ENCODE results near the gene NAALADL2. TPM values are rescaled to one million over a fixed set of nuclear protein-coding genes. Genes with fewer than 3 reads are reported as not detected.

The NAALADL2 gene
- total and polyA plus RNA-seq, 2 donors (not counting 3 experiments of a cell fraction or from before 2014, with no cell fraction given), result 1.1 to 4.0 TPM

- DNase-seq (ENCODE audit: low read depth, low spot score) (no peak), FAIRE-seq (no peak)
- H3K9ac ChIP-seq (replicated peaks; ENCODE audit: extremely low read depth, insufficient read depth, low read length), result no peak overlapping the region
- no TSS peak for BruUV-seq (replicated peaks)
- H3K79me2 ChIP-seq (ENCODE audit: control insufficient read depth, insufficient read depth, low read length), result no peaks in the 10 kb centered on the region
- dilution Hi-C loops (cut with MboI; ENCODE audit: extremely low pct_ligation_motif_present, low sequenced_read_pairs), result no loop called here
- CTCF ChIA-PET, result no interaction called here
- no peaks in the 10 kb centered on the region for H3K9me3 ChIP-seq (replicated peaks; ENCODE audit: control insufficient read depth, insufficient read depth, low read length)
- no peak overlapping the region for H2AFZ ChIP-seq (ENCODE audit: low read depth, low read length)
- H3K4me3 ChIP-seq (replicated peaks in 1 of 3; ENCODE audit: insufficient read depth in 1 of 3, low read depth in 1 of 3, low read length in 3 of 3), result no peak overlapping the region
- POLR2A ChIA-PET, result no interaction called here
- H3K4me2 ChIP-seq (ENCODE audit: insufficient read depth, low read length), result no peak overlapping the region
- no peaks in the 10 kb centered on the region for H3K27me3 ChIP-seq (ENCODE audit: control insufficient read depth in 2 of 2, insufficient read depth in 2 of 2, low read length in 2 of 2)
- H3K27ac ChIP-seq (ENCODE audit: insufficient read depth, low read depth, low read length), result no peak overlapping the region
- no peak for TF ChIP-seq EZH2 (IDR thresholded peaks at IDR 0.05; ENCODE audit: borderline replicate concordance, low read depth, low read length, severe bottlenecking)
- no peak for TF ChIP-seq GATA2 (IDR thresholded peaks at IDR 0.05; ENCODE audit: insufficient read depth, insufficient read length, low read depth, low read length)
- no peak for TF ChIP-seq POLR2A (IDR thresholded peaks at IDR 0.05; ENCODE audit: low read depth, low read length)
- no peak for TF ChIP-seq JUN (IDR thresholded peaks at IDR 0.05; ENCODE audit: borderline replicate concordance, insufficient read depth, insufficient read length, low read depth)
- TF ChIP-seq MYC (IDR thresholded peaks at IDR 0.05; ENCODE audit: low read depth, low read length), result no peak
- TF ChIP-seq, protein P1, sequence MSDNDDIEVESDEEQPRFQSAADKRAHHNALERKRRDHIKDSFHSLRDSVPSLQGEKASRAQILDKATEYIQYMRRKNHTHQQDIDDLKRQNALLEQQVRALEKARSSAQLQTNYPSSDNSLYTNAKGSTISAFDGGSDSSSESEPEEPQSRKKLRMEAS (IDR thresholded peaks at IDR 0.05; ENCODE audit: insufficient read depth, insufficient read length), result no peak
- TF ChIP-seq POLR2AphosphoS5 (IDR thresholded peaks at IDR 0.05; ENCODE audit: insufficient read depth, low read depth, low read length), result no peak
- TF ChIP-seq CTCF (IDR thresholded peaks at IDR 0.05; ENCODE audit: extremely low read depth in 1 of 2, insufficient read depth in 1 of 2, low read depth in 1 of 2, low read length in 2 of 2), result no peak
- no peaks in the 10 kb centered on the region for H4K20me1 ChIP-seq (replicated peaks; ENCODE audit: control insufficient read depth, extremely low read depth, insufficient read depth, low read length)
- intact Hi-C loops (cut with micrococcal nuclease), result no loop called here
- H3K9me1 ChIP-seq (replicated peaks; ENCODE audit: control insufficient read depth, extremely low read depth, insufficient read depth, low read length), result no peaks in the 10 kb centered on the region
- no peaks in the 10 kb centered on the region for H3K36me3 ChIP-seq (ENCODE audit: control insufficient read depth in 2 of 2, extremely low read depth in 1 of 2, insufficient read depth in 2 of 2, low read length in 2 of 2)
- peaks cover 7% of the 10 kb centered on the region for H3K4me1 ChIP-seq (ENCODE audit: control insufficient read depth, extremely low read depth, insufficient read depth, low read length)
These were observed 100.5 kb downstream of the NAALADL2 start for GRCh38 chr3:174959556-174960065.

Measured in endothelial cell of umbilical vein (primary cell).